H1 (cell line): ENCODE results near the gene ZFYVE19. TPM values are rescaled to one million over a fixed set of nuclear protein-coding genes. Genes with fewer than 3 reads are reported as not detected.

Experiments used
- BACH1 ChIP-seq: IDR thresholded peaks from 2 replicates; pipeline ENCODE4 v1.6.1; 2012; ENCODE audit warnings: low read length, improper control_type of control experiment
- CBX5 ChIP-seq: fragments of 300-800, 300-1000 bp; sonication (generic); IDR thresholded peaks from 2 replicates; pipeline ENCODE4 v1.7.1; 2016; ENCODE audit warnings: antibody characterized with exemption, low read length, low read depth
- CHD2 ChIP-seq: IDR thresholded peaks from 2 replicates; pipeline ENCODE4 v1.6.1; 2012; ENCODE audit warnings: low read length, improper control_type of control experiment
- KDM4A ChIP-seq: IDR thresholded peaks from one replicate; pipeline ENCODE4 v1.7.1; 2012; ENCODE audit warnings: low read depth, mild to moderate bottlenecking, moderate library complexity, low read length, inconsistent platforms; ENCODE audit not compliant: severe bottlenecking
- NANOG ChIP-seq: IDR thresholded peaks from 2 replicates; pipeline ENCODE4 v1.6.1; 2011; ENCODE audit warnings: low read length, low read depth, mild to moderate bottlenecking, inconsistent platforms; ENCODE audit not compliant: insufficient read depth, poor library complexity, severe bottlenecking
- RAD21 ChIP-seq, 2 experiments: IDR thresholded peaks in 1 of 2; conservative IDR thresholded peaks in 1 of 2; 2 replicates each; pipeline ENCODE4 v1.6.1; 2011; ENCODE audit warnings: low read depth in 2 of 2, low read length in 2 of 2, improper control_type of control experiment in 1 of 2, inconsistent platforms in 1 of 2, mild to moderate bottlenecking in 1 of 2, moderate library complexity in 1 of 2
- RFX5 ChIP-seq: IDR thresholded peaks from 2 replicates; pipeline ENCODE4 v1.6.1; 2011; ENCODE audit warnings: low read depth, low read length, improper control_type of control experiment, borderline replicate concordance
- YY1 ChIP-seq: IDR thresholded peaks from 2 replicates; pipeline ENCODE4 v1.6.1; 2011; ENCODE audit warnings: low read depth, mild to moderate bottlenecking, low read length
- polyA plus RNA-seq, 7 experiments: library from polyadenylated mRNA; depleted of rRNA in 3 of 7; stranded (reverse) in 5 of 7; unstranded in 2 of 7; fragments of >200 nt in 5 of 7; fragments of 200-250 nt in 2 of 7; gene quantifications; 1 replicate in 5 of 7; 2 replicates in 1 of 7; 4 replicates in 1 of 7; pipeline versions ENCODE4 v1.2.1 to v1.2.3, GENCODE V29; 2011 to 2013; ENCODE audit warnings: missing spikeins in 2 of 7, mixed read lengths in 2 of 7
- total RNA-seq: library from RNA; stranded (reverse); fragmentation: NEBNext Ultra II Directional; extraction: Animal tissue kit (Norgen Biotek cat#: 25700); gene quantifications from 2 replicates; pipeline ENCODE4 v1.2.1, GENCODE V29; 2021
- TF ChIP-seq, protein P1 (sequence below): IDR thresholded peaks from 2 replicates; pipeline ENCODE4 v1.6.1; 2012; ENCODE audit warnings: low read length, inconsistent platforms

ZFYVE19 gene
- total and polyA plus RNA-seq, 2 of the 8 experiments (the other 6 are each of a cell fraction or from before 2014, with no cell fraction given): 11.2 to 21.8 TPM

DNA sequence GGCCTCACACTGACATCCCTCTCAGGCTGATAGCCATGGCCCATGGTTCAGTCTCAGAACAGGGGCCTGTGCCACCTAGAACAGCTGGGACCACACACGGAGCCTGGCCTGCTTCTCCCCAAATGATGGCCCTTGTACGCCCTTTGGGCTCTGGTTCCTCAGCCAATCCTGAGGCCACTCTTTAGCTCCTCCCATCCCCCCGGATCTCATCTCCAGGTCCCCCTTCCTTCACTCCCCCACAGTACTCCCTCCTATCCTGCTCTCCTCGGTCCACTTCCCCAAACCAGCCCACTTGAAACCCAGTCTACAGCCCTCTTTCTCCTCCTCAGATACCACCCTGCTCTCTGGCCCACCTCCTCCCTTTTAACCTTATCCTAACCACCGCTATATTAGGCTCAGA, 17.8 kb upstream of the ZFYVE19 start (continued):
- TF ChIP-seq NANOG: no peak
- TF ChIP-seq YY1: no peak
- TF ChIP-seq, protein P1, sequence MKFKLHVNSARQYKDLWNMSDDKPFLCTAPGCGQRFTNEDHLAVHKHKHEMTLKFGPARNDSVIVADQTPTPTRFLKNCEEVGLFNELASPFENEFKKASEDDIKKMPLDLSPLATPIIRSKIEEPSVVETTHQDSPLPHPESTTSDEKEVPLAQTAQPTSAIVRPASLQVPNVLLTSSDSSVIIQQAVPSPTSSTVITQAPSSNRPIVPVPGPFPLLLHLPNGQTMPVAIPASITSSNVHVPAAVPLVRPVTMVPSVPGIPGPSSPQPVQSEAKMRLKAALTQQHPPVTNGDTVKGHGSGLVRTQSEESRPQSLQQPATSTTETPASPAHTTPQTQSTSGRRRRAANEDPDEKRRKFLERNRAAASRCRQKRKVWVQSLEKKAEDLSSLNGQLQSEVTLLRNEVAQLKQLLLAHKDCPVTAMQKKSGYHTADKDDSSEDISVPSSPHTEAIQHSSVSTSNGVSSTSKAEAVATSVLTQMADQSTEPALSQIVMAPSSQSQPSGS: no peak
- no peak for TF ChIP-seq CHD2
- no peak for TF ChIP-seq BACH1
- no peak for TF ChIP-seq RFX5
- TF ChIP-seq RAD21 (IDR thresholded peaks at IDR 0.05 in 1 of 2, conservative IDR thresholded peaks at IDR 0.05 in 1 of 2; ENCODE audit: low read depth in 2 of 2, low read length in 2 of 2): no peak
- TF ChIP-seq CBX5: no peak
- TF ChIP-seq KDM4A: no peak
